Measurements from ENCODE around the gene LHFPL4.

The LHFPL4 gene

DNA sequence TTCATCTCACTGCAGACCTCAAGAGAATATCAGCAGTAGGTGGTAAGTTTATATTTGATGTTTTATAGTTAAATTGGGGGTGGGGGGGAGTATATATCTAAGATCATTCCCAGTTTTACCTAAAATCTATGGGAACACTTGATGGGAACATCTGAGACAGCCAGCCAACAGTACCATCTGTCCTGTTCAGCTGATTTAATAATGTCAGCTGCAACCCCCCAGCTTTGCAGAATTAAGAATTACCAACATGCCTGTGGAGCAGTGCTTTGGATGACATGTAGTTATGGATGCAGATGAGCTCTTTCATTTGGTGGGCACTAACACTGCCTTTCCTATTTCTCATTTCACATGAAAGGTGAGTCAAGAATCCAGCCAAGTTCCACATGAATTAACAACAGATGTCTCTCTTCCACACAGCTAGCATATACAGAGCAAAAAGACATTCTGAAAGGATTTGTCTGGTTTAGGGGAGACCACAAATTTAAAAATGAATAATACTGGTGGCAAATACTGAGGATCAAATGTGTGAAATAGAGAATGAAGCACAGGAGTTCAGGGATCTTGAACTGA is 80.0 kb downstream of the LHFPL4 start:
- no peak for DNase-seq (ENCODE audit: low read depth in 2 of 2)

GRCh38 chr3:9469986-9470385 is 83.6 kb downstream of the LHFPL4 start:
- DNase-seq (ENCODE audit: low read depth in 2 of 2): no peak

GRCh38 chr3:9468460-9468859 is 85.2 kb downstream of the LHFPL4 start:
- DNase-seq (ENCODE audit: low read depth in 2 of 2): no peak

GRCh38 chr3:9467451-9467850 is 86.2 kb downstream of the LHFPL4 start:
- no peak for DNase-seq (ENCODE audit: low read depth in 2 of 2)

DNA sequence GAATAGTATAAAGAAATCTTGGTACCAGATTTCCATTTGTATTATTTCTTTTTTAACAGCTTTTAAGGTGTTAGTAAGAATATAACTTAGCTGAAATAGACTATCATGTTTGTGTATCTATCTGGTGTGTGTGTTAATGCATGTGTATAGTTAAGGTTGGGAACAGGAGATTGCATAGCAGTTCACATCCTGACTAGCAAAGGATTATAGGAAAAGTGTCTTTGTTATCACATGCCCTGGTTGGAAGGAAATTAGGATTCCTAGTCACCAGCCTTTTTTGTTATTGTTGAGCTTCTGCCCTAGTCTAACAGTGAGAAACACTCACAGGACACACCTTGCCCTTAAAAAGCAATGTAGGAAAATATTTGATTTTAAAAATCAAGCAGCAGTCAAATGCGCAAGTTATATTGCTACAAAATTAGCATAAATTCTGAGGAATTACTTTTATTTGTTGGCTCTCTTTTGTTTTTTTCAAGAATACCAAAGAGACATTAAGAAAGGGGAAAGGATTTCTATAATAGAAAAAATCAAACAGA is 98.0 kb downstream of the LHFPL4 start:
- DNase-seq (ENCODE audit: low read depth in 2 of 2): no peak

- DNase-seq (ENCODE audit: low read depth in 2 of 2): no peak
These were observed 101.2 kb downstream of the LHFPL4 start for GRCh38 chr3:9452417-9452816.

DNA sequence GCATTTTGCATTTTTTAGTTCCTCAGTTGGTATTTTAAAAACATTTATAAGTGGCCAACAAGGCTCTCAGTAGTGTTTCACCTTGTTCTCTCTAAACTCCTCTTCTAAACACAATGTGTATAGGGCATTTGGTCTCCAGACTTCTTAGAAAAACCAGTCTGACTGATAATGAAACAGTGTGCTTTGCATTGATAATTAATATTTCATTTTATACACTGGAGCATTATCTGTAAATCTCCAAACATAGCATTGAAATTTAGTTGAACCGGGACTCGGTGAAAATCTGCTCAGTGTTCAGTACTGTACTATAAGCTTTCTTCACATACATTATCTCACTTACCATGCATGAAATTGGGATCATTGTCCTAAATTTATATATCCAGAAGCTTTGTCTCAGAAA is 102.6 kb downstream of the LHFPL4 start:
- no peak for DNase-seq (ENCODE audit: low read depth in 2 of 2)

GRCh38 chr3:9450126-9450525 is 103.5 kb downstream of the LHFPL4 start:
- DNase-seq (ENCODE audit: low read depth in 2 of 2): no peak

GRCh38 chr3:9448643-9449042 is 105.0 kb downstream of the LHFPL4 start:
- DNase-seq (ENCODE audit: low read depth in 2 of 2): no peak

All from activated CD4-positive, alpha-beta T cell treated with anti-CD3 and anti-CD28 coated beads for 24 hours (primary cell).